Hematopoietic multipotent progenitor cell (in vitro differentiated cells): Measurements from ENCODE around the gene NELL1. TPM values are rescaled to one million over a fixed set of nuclear protein-coding genes. Genes with fewer than 3 reads are reported as not detected.
A peak's percentile ranks its signal among the peaks of the same experiment; 100 is the strongest.

Experiments
- DNase-seq, 3 donors: peaks; one replicate each; pipeline ENCODE4 v3.0.0-alpha.2; 2011 to 2015; ENCODE audit warnings: low read depth in 2 of 3, low spot score in 2 of 3
- total RNA-seq: library from RNA; depleted of rRNA; stranded (reverse); fragments of >200 nt; gene quantifications from one replicate; pipeline ENCODE4 v1.2.3, GENCODE V29; 2012

The NELL1 gene
- total RNA-seq, 1 donor, result 0.27 TPM

DNA sequence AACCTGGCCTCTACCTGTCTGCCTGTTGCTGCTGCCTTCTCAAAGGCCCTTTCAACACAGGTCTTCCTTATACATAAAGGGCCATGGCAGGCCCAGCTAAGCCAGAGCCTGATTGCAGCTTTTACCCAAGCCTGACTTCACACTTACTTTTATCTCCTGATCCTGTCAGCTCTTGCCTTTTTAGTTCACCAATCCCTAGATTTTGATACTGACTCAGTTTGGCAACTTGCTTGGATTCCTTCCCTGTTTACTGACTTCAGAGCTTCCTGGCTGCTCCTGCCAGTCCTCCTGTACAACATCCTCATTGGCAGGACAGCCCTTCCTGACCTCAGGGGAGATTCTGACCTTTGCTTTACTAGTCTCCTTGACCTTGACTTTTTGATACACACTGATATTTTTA lies 195.2 kb downstream of the NELL1 start:
- no peak for DNase-seq

- DNase-seq, result no peak
Measured at GRCh38 chr11:20865161-20865560, 195.8 kb downstream of the NELL1 start.

GRCh38 chr11:20869123-20869522 lies 199.7 kb downstream of the NELL1 start:
- DNase-seq, result no peak

DNA sequence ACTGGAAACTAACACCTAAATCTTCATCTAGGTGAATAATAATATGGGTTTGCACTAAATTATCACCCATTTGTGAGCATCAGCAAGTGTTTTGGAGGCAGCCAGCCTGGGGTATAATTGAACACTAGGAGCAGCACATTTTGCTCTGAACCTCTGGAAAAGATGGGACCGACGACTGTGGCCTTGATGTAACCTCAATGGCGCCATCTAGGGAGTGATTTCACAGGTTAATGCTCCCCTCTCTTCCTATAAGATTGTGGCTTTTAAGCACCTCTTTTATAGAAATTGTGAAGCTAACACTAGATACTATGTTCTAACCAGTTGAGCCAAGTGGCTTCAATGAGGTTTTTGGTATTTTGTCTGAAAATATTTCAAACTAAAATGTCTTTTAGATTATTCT lies 203.7 kb downstream of the NELL1 start:
- peak in 1 of 3 donors; percentile 23 for DNase-seq

DNA sequence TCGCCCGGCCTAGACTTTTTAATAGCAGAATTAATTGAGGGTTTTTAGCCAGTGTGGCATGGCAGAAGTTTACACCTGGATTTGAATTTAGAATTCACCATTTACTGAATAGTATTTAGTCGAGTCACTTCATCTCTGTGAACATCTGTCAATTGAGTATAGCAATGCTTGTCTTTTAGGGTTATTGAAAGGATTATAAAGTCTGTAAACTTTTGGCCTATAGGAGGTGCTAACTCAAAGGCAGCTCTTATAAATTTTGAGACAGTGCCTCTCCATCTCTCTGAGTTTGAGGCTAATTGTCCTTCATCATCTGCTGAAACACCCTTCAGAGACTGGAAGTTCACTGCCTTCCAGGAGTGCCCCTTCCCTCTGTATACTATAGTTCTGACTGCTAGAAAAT lies 205.0 kb downstream of the NELL1 start:
- DNase-seq, result no peak

DNA sequence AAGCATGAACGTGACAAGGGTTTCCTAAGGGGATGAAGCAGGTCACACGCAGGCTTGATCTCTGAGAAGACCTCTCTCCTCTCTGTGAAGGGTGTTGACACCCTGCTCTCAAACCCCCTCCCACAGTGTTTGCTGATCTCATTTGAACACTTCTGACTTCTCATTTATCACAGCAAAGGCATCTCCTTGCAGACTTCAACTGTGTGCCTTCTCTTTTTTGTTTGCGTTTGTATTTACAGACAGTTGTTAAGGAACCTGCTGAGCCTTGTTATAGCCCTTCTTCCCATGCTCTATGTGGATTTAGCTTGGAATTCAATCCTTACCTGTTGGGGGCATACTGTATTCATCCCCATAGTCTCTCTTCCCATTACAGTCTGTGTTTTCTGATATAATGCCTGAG lies 206.5 kb downstream of the NELL1 start:
- DNase-seq, result no peak

DNA sequence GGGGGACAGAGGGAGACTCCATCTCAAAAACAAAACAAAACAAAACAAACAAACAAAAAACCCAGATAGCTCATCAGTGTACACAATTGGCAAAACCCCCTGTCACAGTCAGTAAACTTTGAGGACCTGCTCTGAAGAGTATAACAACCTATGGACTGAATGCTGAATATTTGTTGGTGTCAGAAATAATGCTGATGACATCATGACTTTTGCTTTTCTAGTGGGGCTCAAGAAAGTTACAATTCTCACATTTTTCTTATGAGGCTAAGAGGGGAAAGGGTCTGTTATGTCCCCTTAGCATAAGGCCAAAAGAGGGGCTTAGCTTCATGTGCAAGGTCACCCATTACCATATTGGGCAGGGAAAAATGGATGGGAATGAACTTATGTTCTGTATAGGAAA lies 207.4 kb downstream of the NELL1 start:
- no peak for DNase-seq

- DNase-seq, result no peak
Measured at GRCh38 chr11:20880094-20880493, 210.7 kb downstream of the NELL1 start.

DNA sequence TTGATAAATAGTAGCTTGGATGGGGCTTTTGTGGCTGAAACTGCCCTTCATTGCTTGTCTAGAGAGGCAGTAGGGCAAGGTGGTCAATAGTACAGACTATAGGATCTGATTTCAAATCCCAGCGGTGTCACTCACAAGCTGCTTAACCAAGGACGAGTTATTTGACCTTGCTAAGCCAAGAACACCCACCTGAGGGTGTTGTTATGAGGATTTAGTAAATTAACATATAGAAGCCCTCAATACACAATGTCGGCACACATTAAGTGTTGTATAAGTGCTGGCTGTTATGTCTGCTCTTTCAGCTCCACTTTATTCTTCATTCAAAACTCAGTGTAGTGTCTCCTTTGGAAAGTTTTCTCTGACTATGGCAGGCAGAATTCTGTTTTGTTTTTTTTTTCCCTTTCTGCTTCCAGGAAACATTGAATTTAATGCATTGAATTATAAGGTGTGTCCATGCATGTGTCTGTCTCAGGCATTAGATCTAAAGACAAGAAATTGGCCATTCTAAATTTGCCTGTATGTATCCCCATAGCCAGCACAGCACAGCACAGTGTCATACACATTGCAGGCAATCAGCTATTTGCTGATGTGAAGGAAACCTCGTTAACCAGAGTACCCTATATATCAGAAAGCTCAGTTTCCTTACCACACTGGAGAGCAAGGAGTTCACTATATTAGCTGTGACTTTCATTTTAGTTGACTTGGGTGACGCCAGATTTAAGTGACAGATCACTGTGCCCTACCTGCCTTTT lies 212.1 kb downstream of the NELL1 start:
- no peak for DNase-seq

- DNase-seq, result no peak
Measured at GRCh38 chr11:20887137-20887536, 217.8 kb downstream of the NELL1 start.

GRCh38 chr11:20894296-20894695 lies 224.9 kb downstream of the NELL1 start:
- DNase-seq, result no peak

DNA sequence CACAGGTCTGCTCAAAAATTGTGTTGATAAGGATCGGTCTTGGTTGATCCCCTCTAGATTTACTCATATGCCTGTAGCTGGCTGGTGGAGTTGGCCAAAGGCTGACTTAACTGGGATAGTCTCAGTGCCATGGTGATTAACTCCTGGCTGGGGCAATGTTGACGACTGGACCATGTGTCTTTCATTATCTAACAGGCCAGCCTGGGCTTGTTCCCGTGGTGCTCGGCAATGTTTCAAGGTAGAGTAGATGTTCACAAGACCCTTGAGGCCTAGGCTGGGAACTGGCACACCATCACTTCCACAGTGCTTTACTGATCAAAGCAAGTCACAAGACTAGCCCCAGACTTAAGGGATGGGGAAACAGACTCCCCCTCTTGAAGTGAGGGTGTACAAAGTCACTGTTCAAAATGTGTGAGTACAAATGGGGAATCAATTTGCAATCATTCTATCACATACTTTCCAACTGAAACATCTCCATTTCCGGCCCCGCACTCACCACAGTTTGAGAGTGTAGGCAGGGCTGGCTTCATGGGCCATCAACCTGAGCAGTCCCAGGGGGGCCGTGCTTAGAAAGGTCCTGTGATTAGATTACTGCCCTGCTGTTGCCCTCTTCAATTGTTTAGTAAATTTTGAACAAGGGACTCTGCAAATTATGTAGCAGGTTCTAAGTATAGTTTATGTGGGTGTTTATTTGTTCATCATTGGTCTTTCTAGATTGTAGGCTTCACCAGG lies 240.8 kb downstream of the NELL1 start:
- DNase-seq, result no peak

DNA sequence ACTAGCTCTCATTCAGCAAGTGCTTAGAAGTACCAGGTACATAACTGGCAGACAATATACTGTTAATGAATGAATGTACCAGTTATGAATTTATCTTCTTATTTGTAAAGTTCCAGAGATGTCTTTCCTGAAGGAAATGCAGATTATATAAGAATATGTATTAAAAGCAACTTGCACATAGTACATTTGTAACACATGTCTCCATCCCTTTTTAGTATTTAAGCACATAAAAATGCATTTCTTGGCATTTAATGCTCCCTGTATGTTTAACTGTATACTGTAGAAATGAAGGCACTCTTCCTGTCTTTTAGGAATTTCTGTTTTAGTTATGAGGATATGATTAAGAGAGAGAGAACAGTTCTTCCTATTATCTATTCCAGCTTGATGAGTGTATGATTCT lies 241.3 kb downstream of the NELL1 start:
- DNase-seq, result no peak

GRCh38 chr11:20912065-20912821 lies 242.9 kb downstream of the NELL1 start:
- DNase-seq, result no peak

GRCh38 chr11:20912922-20913512 lies 243.6 kb downstream of the NELL1 start:
- DNase-seq, result no peak

DNA sequence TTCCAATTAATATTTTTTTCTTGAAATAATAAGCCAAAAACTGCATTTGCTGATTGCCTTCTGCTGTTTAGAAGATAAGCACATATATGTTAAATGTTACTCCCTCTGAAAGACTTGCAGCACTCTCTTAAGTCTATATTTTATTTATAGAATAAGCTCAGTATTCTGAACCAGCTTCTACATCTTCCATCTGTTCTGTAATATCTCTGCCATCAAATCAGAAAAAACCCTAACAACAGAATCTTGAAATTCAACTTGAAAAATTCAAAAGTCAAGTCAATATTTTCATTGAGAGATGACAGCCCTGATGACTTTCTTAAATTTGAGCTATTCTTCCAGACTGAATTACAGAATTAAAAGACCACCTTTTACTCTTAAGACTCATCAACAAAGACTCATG lies 247.9 kb downstream of the NELL1 start:
- no peak for DNase-seq

GRCh38 chr11:20926799-20927540 lies 257.6 kb downstream of the NELL1 start:
- DNase-seq, result no peak

GRCh38 chr11:20931029-20931428 lies 261.6 kb downstream of the NELL1 start:
- no peak for DNase-seq

DNA sequence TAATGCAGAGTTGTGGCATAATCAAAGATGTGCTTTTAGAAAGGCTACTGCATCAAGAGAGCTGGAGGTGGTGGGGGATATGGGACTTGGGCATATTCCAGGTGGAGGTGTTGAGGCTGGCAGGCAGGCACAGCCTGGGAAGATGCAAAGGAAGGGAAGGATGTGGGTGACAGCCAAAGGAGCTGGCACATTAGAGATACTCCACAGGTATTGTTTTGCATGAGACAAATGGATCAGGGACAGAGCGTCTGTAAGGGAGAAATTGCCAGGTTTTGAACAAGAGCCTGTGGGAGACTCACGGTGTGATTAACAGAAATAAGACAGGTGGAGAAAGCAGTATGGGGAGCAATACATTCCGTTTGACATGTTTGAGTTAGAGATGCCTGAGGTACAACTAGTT lies 263.7 kb downstream of the NELL1 start:
- DNase-seq, result no peak

- DNase-seq, result no peak
Measured at GRCh38 chr11:20933958-20934357, 264.6 kb downstream of the NELL1 start.

- DNase-seq, result no peak
Measured at GRCh38 chr11:20934516-20934915, 265.1 kb downstream of the NELL1 start.
